HepG2 (cell line): ENCODE results near the gene RNPEPL1. TPM values are rescaled to one million over a fixed set of nuclear protein-coding genes. Genes with fewer than 3 reads are reported as not detected.
A peak's percentile ranks its signal among the peaks of the same experiment; 100 is the strongest.

Experiments
- CBX5 ChIP-seq: sonication (generic); formaldehyde crosslinking; IDR thresholded peaks from 2 replicates; pipeline ENCODE4 v1.4.0; 2020; ENCODE audit warnings: missing genetic modification reagents, borderline replicate concordance
- CEBPG ChIP-seq: IDR thresholded peaks from 2 replicates; pipeline ENCODE4 v1.6.1; 2016
- CREM ChIP-seq, 2 experiments: sonication (generic) in 1 of 2; formaldehyde crosslinking in 1 of 2; IDR thresholded peaks; 2 replicates each; pipeline versions ENCODE4 v1.4.0 to v1.6.1; 2016 to 2020; ENCODE audit warnings: antibody characterized with exemption in 1 of 2, mild to moderate bottlenecking in 1 of 2, missing genetic modification reagents in 1 of 2
- CSRNP1 ChIP-seq: sonication (generic); formaldehyde crosslinking; IDR thresholded peaks from 2 replicates; pipeline ENCODE4 v1.8.1; 2023; ENCODE audit warnings: mild to moderate bottlenecking, missing genetic modification reagents
- DMTF1 ChIP-seq: sonication (generic); formaldehyde crosslinking; IDR thresholded peaks from 2 replicates; pipeline ENCODE4 v1.4.0; 2020; ENCODE audit warnings: mild to moderate bottlenecking, missing genetic modification reagents
- ETV5 ChIP-seq: IDR thresholded peaks from 2 replicates; pipeline ENCODE4 v1.6.1; 2018; ENCODE audit warnings: missing biosample characterization, missing genetic modification reagents, inconsistent platforms, borderline replicate concordance
- HHEX ChIP-seq: IDR thresholded peaks from 2 replicates; pipeline ENCODE4 v1.6.1; 2016; ENCODE audit warnings: control low read depth
- PHB2 ChIP-seq: fragments of 450-650 bp; IDR thresholded peaks from 2 replicates; pipeline ENCODE4 v1.6.1; 2018; ENCODE audit not compliant: partially characterized antibody
- RFXANK ChIP-seq: IDR thresholded peaks from 2 replicates; pipeline ENCODE4 v1.6.1; 2016
- SALL1 ChIP-seq: sonication (generic); formaldehyde crosslinking; IDR thresholded peaks from 2 replicates; pipeline ENCODE4 v1.8.0; 2022; ENCODE audit warnings: mild to moderate bottlenecking, missing genetic modification reagents
- SMAD3 ChIP-seq: sonication (generic); formaldehyde crosslinking; IDR thresholded peaks from 2 replicates; pipeline ENCODE4 v1.4.0; 2020; ENCODE audit warnings: missing genetic modification reagents
- SOX5 ChIP-seq: IDR thresholded peaks from 2 replicates; pipeline ENCODE4 v1.6.1; 2016; ENCODE audit warnings: borderline replicate concordance
- SP4 ChIP-seq: sonication (generic); formaldehyde crosslinking; IDR thresholded peaks from 2 replicates; pipeline ENCODE4 v1.8.1; 2023; ENCODE audit warnings: mild to moderate bottlenecking, missing genetic modification reagents
- STAT5B ChIP-seq: sonication (generic); formaldehyde crosslinking; IDR thresholded peaks from 2 replicates; pipeline ENCODE4 v1.4.0; 2020; ENCODE audit warnings: missing genetic modification reagents
- TARDBP ChIP-seq: sonication (generic); formaldehyde crosslinking; IDR thresholded peaks from 2 replicates; pipeline ENCODE4 v1.8.0; 2022; ENCODE audit warnings: mild to moderate bottlenecking, missing genetic modification reagents
- ZFP36L2 ChIP-seq: sonication (generic); formaldehyde crosslinking; IDR thresholded peaks from 2 replicates; pipeline ENCODE4 v1.4.0; 2020; ENCODE audit warnings: missing genetic modification reagents
- ZNF282 ChIP-seq: fragments of 450-650 bp; IDR thresholded peaks from 2 replicates; pipeline ENCODE4 v1.6.1; 2018; ENCODE audit not compliant: partially characterized antibody
- ZNF30 ChIP-seq: sonication (generic); formaldehyde crosslinking; IDR thresholded peaks from 2 replicates; pipeline ENCODE4 v1.5.0; 2020; ENCODE audit warnings: mild to moderate bottlenecking, missing genetic modification reagents
- ZNF362 ChIP-seq: sonication (generic); formaldehyde crosslinking; IDR thresholded peaks from 2 replicates; pipeline ENCODE4 v1.4.0; 2020; ENCODE audit warnings: missing genetic modification reagents, mild to moderate bottlenecking, borderline replicate concordance
- ZNF484 ChIP-seq: sonication (generic); formaldehyde crosslinking; IDR thresholded peaks from 2 replicates; pipeline ENCODE4 v1.5.1; 2020; ENCODE audit warnings: mild to moderate bottlenecking, low read depth, missing genetic modification reagents, borderline replicate concordance
- ZNF546 ChIP-seq: sonication (generic); formaldehyde crosslinking; conservative IDR thresholded peaks from 2 replicates; pipeline ENCODE4 v1.8.1; 2023; ENCODE audit warnings: mild to moderate bottlenecking, missing genetic modification reagents
- ZNF550 ChIP-seq: sonication (generic); formaldehyde crosslinking; IDR thresholded peaks from 2 replicates; pipeline ENCODE4 v1.4.0; 2020; ENCODE audit warnings: mild to moderate bottlenecking, missing genetic modification reagents, borderline replicate concordance
- ZNF773 ChIP-seq: sonication (generic); formaldehyde crosslinking; IDR thresholded peaks from 2 replicates; pipeline ENCODE4 v1.4.0; 2020; ENCODE audit warnings: missing genetic modification reagents, borderline replicate concordance
- ZNF788 ChIP-seq: sonication (generic); formaldehyde crosslinking; IDR thresholded peaks from 2 replicates; pipeline ENCODE4 v1.5.0; 2020; ENCODE audit warnings: mild to moderate bottlenecking, missing genetic modification reagents, borderline replicate concordance
- polyA plus RNA-seq, 8 experiments: library from polyadenylated mRNA; depleted of rRNA in 3 of 8; stranded (reverse) in 7 of 8; unstranded in 1 of 8; fragments of >200 nt; fragmentation: Illumina TruSeq in 4 of 8; extraction: Trizol in 4 of 8; gene quantifications; 2 replicates each; pipeline versions ENCODE4 v1.2.1 to v1.2.3, GENCODE V29; 2011 to 2016; ENCODE audit warnings: low read depth in 4 of 8, missing spikeins in 1 of 8, mixed read lengths in 1 of 8; ENCODE audit not compliant: insufficient read depth in 1 of 8
- total RNA-seq, 5 experiments: library from RNA; depleted of rRNA; stranded (reverse); fragments of >200 nt; fragmentation: Illumina TruSeq; extraction: Trizol; gene quantifications; 2 replicates each; pipeline ENCODE4 v1.2.3, GENCODE V29; 2016; ENCODE audit warnings: low read depth in 1 of 5
- TF ChIP-seq, protein P1 (sequence below): sonication (generic); formaldehyde crosslinking; IDR thresholded peaks from 2 replicates; pipeline ENCODE4 v1.4.0; 2020; ENCODE audit warnings: missing genetic modification reagents

RNPEPL1 gene
- total and polyA plus RNA-seq, 2 of the 13 experiments (the other 11 are each of a cell fraction or from before 2014, with no cell fraction given): 13.0 to 18.0 TPM

GRCh38 chr2:240567872-240568677 is at the start of gene RNPEPL1 (continued):
- TF ChIP-seq CBX5 (CRISPR knock-in tag): no peak; the same call in 1 of the 2 replicates
- no peak for TF ChIP-seq ZNF362
- no peak for TF ChIP-seq CSRNP1
- TF ChIP-seq ZFP36L2: no peak
- peak; percentile 53; the same call in 1 of the 2 replicates for TF ChIP-seq SP4 (CRISPR knock-in tag)
- no peak for TF ChIP-seq ZNF550 (CRISPR knock-in tag)
- TF ChIP-seq SMAD3: no peak; the same call in 1 of the 2 replicates
- no peak for TF ChIP-seq RFXANK (CRISPR knock-in tag)
- no peak for TF ChIP-seq ZNF773 (CRISPR knock-in tag)
- no peak for TF ChIP-seq CEBPG (CRISPR knock-in tag)
- TF ChIP-seq CREM (IDR thresholded peaks at IDR 0.05): no peak
- no peak for TF ChIP-seq CREM (CRISPR knock-in tag; IDR thresholded peaks at IDR 0.05)
- peak; percentile 34; the same call in 1 of the 2 replicates for TF ChIP-seq ZNF546 (CRISPR knock-in tag)
- peak; percentile 59; the same call in 1 of the 2 replicates for TF ChIP-seq SALL1 (CRISPR knock-in tag)
- no peak for TF ChIP-seq ZNF30 (CRISPR knock-in tag)
- TF ChIP-seq ZNF484 (CRISPR knock-in tag): no peak
- TF ChIP-seq SOX5 (CRISPR knock-in tag): no peak
- no peak for TF ChIP-seq ETV5 (CRISPR knock-in tag)
- TF ChIP-seq, protein P1, sequence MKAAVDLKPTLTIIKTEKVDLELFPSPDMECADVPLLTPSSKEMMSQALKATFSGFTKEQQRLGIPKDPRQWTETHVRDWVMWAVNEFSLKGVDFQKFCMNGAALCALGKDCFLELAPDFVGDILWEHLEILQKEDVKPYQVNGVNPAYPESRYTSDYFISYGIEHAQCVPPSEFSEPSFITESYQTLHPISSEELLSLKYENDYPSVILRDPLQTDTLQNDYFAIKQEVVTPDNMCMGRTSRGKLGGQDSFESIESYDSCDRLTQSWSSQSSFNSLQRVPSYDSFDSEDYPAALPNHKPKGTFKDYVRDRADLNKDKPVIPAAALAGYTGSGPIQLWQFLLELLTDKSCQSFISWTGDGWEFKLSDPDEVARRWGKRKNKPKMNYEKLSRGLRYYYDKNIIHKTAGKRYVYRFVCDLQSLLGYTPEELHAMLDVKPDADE (CRISPR knock-in tag): no peak
- no peak for TF ChIP-seq HHEX (CRISPR knock-in tag)
- no peak for TF ChIP-seq DMTF1 (CRISPR knock-in tag)
- no peak for TF ChIP-seq TARDBP (CRISPR knock-in tag)
- no peak for TF ChIP-seq ZNF282
- no peak for TF ChIP-seq STAT5B (CRISPR knock-in tag)
- TF ChIP-seq ZNF788: 0 out of 2 replicates have a peak, but pooled peaks have one; percentile 20
- TF ChIP-seq PHB2: no peak
